BJ (cell line): ENCODE measurements around the gene BANF1. TPM values are rescaled to one million over a fixed set of nuclear protein-coding genes. Genes with fewer than 3 reads are reported as not detected.

Source experiments
- CTCF ChIA-PET: fragments of 350-600 bp; formaldehyde crosslinking; extraction: SDS; loops from one replicate; lab custom pipeline; 2021; ENCODE audit warnings: antibody characterized with exemption, inconsistent platforms; lab: Yijun Ruan, JAX
- POLR2A ChIA-PET: fragments of 300-600 bp; sonication (Branson Sonifier 250); formaldehyde crosslinking; extraction: SDS; loops from one replicate; lab custom pipeline; 2021; ENCODE audit warnings: antibody characterized with exemption; lab: Charles Lee
- DNase-seq: peaks from one replicate; pipeline ENCODE4 v3.0.0-alpha.2; 2011; ENCODE audit warnings: low read depth
- H3K27me3 ChIP-seq: 2 replicates; pipeline ENCODE4 v1.6.0; 2011; ENCODE audit warnings: low read length; ENCODE audit not compliant: control insufficient read depth, insufficient read depth
- H3K36me3 ChIP-seq: 2 replicates; pipeline ENCODE4 v1.5.1; 2011; ENCODE audit warnings: low read length; ENCODE audit not compliant: control insufficient read depth, insufficient read depth
- H3K4me3 ChIP-seq: 2 replicates; pipeline ENCODE4 v1.5.1; 2011; ENCODE audit warnings: low read depth, mild to moderate bottlenecking, control low read depth, low read length
- polyA minus RNA-seq: library from RNA; depleted of rRNA, polyadenylated mRNA; stranded (reverse); fragments of >200 nt; gene quantifications from 2 replicates; pipeline ENCODE4 v1.2.3, GENCODE V29; 2011; rRNA and poly(A)+ RNA removed
- polyA plus RNA-seq: library from polyadenylated mRNA; depleted of rRNA; stranded (reverse); fragments of >200 nt; gene quantifications from 2 replicates; pipeline ENCODE4 v1.2.3, GENCODE V29; 2011; rRNA removed
- TF ChIP-seq, protein P1 (sequence below): IDR thresholded peaks from 2 replicates; pipeline ENCODE4 v1.5.1; 2011; ENCODE audit warnings: low read depth, mild to moderate bottlenecking, control low read depth, inconsistent platforms, low read length, moderate library complexity; ENCODE audit not compliant: insufficient read depth

Gene BANF1, protein sequence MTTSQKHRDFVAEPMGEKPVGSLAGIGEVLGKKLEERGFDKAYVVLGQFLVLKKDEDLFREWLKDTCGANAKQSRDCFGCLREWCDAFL
- polyA plus RNA-seq (210 and 223 TPM in 2 replicates), polyA minus RNA-seq (39.6 and 53.2 TPM in 2 replicates)

DNA sequence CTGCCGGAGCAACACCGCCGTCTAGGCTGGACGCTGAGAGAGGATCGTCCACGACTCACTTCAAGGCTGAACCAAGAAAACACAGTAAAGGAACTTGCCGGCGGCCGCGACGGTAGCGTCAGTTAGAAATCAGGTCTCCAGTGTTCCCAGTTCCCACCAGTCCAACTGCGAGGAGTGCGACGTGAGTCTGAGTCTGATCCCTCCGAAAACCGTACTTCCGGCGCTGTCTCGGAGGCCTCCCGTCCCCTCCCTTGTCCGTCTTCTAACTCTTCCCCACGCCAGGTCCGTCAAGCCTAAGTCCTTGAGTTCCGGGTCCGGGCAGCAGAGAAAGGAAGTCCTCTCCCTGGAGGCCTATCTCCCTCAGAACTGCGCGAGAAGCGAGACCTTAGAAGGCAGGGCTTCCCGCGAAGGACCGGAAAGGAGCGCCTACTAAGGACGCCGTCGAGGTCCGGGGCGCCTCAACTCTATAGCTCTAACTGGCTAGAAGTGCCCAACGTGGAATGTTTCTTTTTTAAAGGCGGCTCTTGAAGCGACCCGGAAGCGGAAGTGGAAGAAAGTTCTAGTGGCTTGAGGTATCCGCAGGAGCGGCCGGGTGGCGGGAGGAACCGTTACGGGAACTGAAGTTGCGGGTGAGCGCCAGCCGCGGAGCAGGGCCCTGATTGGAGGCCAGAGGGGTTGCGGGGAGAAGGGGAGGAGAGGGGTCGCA, at the start of gene BANF1, which contains the start of gene EIF1AD:
Gene BANF1, plus strand, starts transcription at position 562 of the 706 bp plus-strand sequence. CDS start 748 bp downstream, outside the sequence.
Gene EIF1AD, minus strand, starts transcription at position 216 of the 706 bp plus-strand sequence. CDS start 1,768 bp downstream, outside the sequence.
- no peaks in the 10 kb centered on the region for H3K27me3 ChIP-seq
- peaks cover 32% of the 10 kb centered on the region for H3K36me3 ChIP-seq
- POLR2A ChIA-PET, result interaction anchor here (0.6 to 0.7 kb wide), 3 partner anchors 10 to 168 kb away, joined by 3 to 5 read pairs (median 4); partner anchors contain the start of gene SNX32
- peak within 1 kb of the TSS; percentile 81 for H3K4me3 ChIP-seq
- CTCF ChIA-PET, result interaction anchor here (0.7 to 1.4 kb wide), 6 partner anchors 11 to 158 kb away, joined by 3 to 9 read pairs (median 3); no protein-coding TSS in a partner anchor
- TF ChIP-seq, protein P1, sequence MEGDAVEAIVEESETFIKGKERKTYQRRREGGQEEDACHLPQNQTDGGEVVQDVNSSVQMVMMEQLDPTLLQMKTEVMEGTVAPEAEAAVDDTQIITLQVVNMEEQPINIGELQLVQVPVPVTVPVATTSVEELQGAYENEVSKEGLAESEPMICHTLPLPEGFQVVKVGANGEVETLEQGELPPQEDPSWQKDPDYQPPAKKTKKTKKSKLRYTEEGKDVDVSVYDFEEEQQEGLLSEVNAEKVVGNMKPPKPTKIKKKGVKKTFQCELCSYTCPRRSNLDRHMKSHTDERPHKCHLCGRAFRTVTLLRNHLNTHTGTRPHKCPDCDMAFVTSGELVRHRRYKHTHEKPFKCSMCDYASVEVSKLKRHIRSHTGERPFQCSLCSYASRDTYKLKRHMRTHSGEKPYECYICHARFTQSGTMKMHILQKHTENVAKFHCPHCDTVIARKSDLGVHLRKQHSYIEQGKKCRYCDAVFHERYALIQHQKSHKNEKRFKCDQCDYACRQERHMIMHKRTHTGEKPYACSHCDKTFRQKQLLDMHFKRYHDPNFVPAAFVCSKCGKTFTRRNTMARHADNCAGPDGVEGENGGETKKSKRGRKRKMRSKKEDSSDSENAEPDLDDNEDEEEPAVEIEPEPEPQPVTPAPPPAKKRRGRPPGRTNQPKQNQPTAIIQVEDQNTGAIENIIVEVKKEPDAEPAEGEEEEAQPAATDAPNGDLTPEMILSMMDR, result no peak
- DNase-seq, result peak; percentile 85

DNA sequence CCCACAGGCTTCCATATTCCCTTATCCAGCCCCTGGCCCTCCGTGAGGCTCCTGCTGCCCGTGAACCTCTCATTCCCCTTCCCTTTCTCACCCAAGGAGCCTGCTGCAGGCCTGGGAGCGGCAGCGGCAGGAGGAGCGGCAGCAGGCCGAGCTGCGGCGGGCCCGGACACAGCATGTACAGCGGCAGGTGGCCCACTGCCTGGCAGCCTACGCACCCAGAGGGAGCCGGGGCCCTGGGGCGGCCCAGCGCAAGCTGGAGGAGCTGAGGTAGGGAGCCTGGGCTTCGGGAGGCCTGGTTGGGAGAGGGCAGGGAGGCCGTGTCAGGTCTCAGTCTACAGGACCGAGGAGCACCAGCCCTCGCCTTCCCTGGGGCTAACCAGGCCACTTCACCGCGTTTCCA, 48.8 kb upstream of the BANF1 start:
- TF ChIP-seq, protein P1, result no peak
- POLR2A ChIA-PET, result no interaction called here
- no peak overlapping the region for H3K4me3 ChIP-seq
- 0 out of 2 replicates have a peak, but pooled peaks cover 2% of the 10 kb centered on the region for H3K27me3 ChIP-seq
- CTCF ChIA-PET, result interaction anchor here (0.7 kb wide), 1 partner anchor 9 kb away, joined by 3 read pairs; no protein-coding TSS in a partner anchor
- no peaks in the 10 kb centered on the region for H3K36me3 ChIP-seq
- DNase-seq, result no peak

DNA sequence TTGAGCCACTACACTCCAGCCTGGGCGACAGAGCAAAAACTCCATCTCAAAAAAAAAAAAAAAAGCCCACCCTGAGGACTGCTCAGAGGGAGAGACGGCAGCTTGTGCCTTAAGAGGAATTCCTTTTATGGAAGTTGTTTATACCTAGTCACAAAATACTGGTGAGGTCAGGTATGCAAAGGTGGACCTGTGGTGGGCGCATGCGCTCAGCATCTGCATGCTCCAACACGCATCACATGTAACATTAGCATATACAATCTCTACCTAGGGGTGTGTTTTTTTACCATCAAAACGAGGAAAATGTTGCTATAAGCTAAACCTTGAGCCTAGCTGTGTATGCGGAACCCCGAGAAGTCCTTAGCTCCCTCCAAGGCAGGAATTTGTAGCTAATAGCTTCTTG, 47.5 kb upstream of the BANF1 start:
- CTCF ChIA-PET, result no interaction called here
- H3K27me3 ChIP-seq, result 0 out of 2 replicates have a peak, but pooled peaks cover 2% of the 10 kb centered on the region
- no peaks in the 10 kb centered on the region for H3K36me3 ChIP-seq
- H3K4me3 ChIP-seq, result no peak overlapping the region
- TF ChIP-seq, protein P1, result no peak
- DNase-seq, result no peak
- POLR2A ChIA-PET, result no interaction called here

DNA sequence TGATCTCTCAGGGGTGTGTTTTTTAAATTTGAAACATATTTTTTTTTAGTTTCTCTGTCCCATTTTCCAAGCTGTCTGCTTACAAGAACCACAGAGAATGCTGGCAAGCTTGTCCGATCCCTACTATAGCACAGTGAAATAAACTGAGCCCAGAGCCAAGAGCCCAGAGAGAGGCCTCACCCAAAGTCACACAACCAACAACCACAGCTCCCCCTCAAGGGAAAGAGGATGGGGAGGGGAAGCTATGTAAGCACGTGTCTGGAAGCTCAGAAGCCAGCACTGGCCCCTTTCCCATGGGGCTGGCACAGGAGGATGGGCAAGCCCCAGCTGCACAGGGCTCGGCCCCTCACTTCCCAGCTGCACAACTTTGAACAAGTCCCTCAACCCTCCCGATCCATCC, 44.0 kb upstream of the BANF1 start:
- ChIA-PET POLR2A (no interaction called here), CTCF (interaction anchor here (1.3 kb wide), 1 partner anchor 246 kb away, joined by 3 read pairs; the partner anchor contains the start of gene KAT5)
- Histone ChIP-seq H3K4me3 (no peak overlapping the region), H3K27me3 (0 out of 2 replicates have a peak, but pooled peaks cover 2% of the 10 kb centered on the region), H3K36me3 (no peaks in the 10 kb centered on the region)
- no peak for DNase-seq
- TF ChIP-seq, protein P1, result no peak

DNA sequence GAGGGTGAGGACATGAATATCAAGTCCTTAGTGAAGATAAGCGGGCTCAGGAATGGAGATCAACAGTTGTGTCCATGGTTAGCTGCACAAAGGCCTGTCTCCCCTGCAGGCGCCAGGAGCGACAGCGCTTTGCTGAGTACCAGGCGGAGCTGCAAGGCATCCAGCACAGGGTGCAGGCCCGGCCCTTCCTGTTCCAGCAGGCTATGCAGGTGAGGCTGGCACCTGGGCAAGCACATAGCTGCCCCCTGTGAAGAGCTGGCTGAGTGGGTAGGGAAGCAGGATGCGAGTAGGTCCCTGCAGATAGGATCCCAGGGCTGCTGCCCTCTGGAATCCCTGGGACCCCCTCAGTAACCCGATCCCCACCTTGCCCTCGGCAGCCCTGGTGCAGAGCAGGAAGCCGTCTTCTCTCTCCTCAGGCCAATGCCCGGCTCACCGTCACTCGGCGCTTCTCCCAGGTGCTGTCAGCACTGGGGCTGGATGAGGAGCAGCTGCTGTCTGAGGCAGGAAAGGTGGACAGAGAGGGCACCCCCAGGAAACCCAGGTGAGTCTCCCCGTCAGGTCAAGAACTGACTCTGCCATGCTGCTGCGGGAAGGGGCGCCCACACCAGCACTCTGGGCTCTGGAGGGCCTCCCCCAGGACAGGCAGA, 43.4 kb upstream of the BANF1 start:
- Histone ChIP-seq H3K36me3 (no peaks in the 10 kb centered on the region), H3K27me3 (0 out of 2 replicates have a peak, but pooled peaks cover 2% of the 10 kb centered on the region), H3K4me3 (no peak overlapping the region)
- POLR2A ChIA-PET, result no interaction called here
- DNase-seq, result no peak
- CTCF ChIA-PET, result interaction anchor here (1.3 kb wide), 1 partner anchor 247 kb away, joined by 3 read pairs; the partner anchor contains the start of gene KAT5
- TF ChIP-seq, protein P1, result no peak
